ENCODE data around the gene GABRP.
A peak's percentile ranks its signal among the peaks of the same experiment; 100 is the strongest.

Gene GABRP

DNA sequence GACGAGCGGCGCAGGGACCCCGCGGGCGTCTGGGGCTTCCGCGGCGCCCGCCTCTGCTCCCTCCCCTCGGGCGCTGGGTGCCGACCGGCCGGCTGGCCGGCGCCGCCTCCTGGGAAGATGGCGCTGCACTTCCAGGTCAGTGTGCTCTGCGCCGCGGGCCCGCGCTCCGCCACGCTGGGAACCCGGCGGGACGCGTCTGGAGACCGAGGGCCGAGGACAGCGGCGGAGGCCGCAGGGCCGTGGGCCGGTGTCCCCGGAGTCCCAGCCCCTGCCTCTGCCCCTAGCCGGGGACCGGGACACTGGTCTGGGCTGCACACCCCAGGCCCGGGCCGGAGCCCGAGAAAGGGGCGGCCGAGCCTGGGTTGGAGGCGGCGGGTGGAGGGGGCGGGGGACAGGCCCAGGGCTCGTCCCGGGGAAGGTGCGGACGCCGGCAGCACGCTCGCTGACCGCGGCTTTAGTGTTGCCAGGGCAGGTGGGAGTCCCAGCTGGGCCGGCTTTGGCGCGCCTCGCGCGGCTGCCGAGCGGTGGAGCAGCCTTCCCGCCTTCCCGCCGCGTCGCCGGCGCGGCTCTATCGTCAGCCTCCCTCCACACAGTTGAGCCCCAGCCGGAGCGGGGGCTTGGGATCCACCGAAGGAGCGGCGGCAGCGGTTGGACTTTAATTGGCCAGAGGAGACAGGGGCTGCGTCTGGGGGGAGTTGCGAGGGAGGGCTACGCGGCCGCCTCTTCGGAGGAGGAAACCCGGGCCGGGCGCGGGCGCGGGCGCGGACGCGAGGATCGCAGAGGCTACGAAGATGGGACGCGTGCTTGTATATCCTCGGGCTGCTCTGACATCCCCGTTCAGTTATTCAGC lies 78.6 kb downstream of the GABRP start, which contains the start of gene RANBP17:
TSS of gene RANBP17 (plus strand) at position 102 of the 850 bp plus-strand sequence.
- DNase-seq = peak; percentile 74

DNA sequence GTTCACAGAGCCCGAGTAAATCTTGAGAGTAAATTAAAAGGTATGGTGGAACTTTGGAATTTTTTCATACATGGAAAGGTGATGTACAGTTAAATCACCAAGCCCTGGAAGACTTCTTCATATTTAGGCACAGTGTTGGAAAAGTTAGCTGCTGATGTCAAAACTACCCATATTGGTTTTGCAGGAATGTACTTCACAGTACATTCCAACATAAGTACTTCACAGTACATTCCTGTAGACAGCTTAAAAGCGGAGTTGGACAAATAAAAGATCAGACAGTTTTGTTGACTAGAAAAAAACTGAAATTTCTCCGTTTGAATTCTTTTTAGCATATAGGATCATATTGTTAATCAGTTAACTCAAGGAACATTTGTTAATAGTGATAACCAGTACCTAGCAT lies 80.1 kb downstream of the GABRP start:
- no peak for DNase-seq
